MM.1S (cell line): ENCODE results near the gene CYTH4.

ENCODE experiments used
- CTCF ChIP-seq: fragments of 300-600 bp; sonication (generic); IDR thresholded peaks from 2 replicates; pipeline ENCODE4 v1.5.1; 2016; ENCODE audit warnings: antibody characterized with exemption, low read length, mixed read lengths
- EZH2 ChIP-seq: fragments of 300-600 bp; sonication (generic); optimal IDR thresholded peaks from 2 replicates; pipeline ENCODE3; 2017; ENCODE audit warnings: low read depth, mild to moderate bottlenecking, antibody characterized with exemption, low read length, mixed read lengths
- EZH2phosphoT487 ChIP-seq: fragments of 300-600 bp; sonication (generic); IDR thresholded peaks from 2 replicates; pipeline ENCODE4 v1.6.1; 2018; ENCODE audit warnings: antibody characterized with exemption, low read length

- TF ChIP-seq CTCF = no peak
- TF ChIP-seq EZH2phosphoT487 = no peak
- no peak for TF ChIP-seq EZH2
Measured at GRCh38 chr22:37351232-37351631, 68.9 kb downstream of the CYTH4 start.
